ENCODE measurements around the gene TIGD4. TPM values are rescaled to one million over a fixed set of nuclear protein-coding genes. Genes with fewer than 3 reads are reported as not detected.
"Not testable (repeated sequence)": the region's sequence is repeated elsewhere in the genome, so short reads cannot be mapped to it uniquely, and the experiment has no call there.

TIGD4 gene
- total RNA-seq, 4 donors from 2014 or later, result 0.10 to 0.36 (median 0.27) TPM; not detected in 1

- no peak for DNase-seq (ENCODE audit: low spot score in 2 of 2)
- H3K4me3 ChIP-seq (ENCODE audit: low read depth, poor library complexity, severe bottlenecking), result no peak overlapping the region
- no peak for TF ChIP-seq CTCF (IDR thresholded peaks at IDR 0.05)
- no peak for TF ChIP-seq POLR2A (IDR thresholded peaks at IDR 0.05)
- intact Hi-C loops (cut with DNase I; ENCODE audit: low total_unique reads), result no loop called here
- WGBS, 2 donors, result 66 to 76% methylated on average over 3 of the region's 3 CpGs
Observed at GRCh38 chr4:152771741-152772533, 7.6 kb downstream of the TIGD4 start.

- DNase-seq (ENCODE audit: low spot score in 2 of 2); intact Hi-C loops (cut with DNase I; ENCODE audit: low total_unique reads); H3K4me3 ChIP-seq (ENCODE audit: low read depth, poor library complexity, severe bottlenecking): not testable (repeated sequence)
- WGBS, 2 donors, result 93 to 97% methylated on average over 18 to 23 of the region's 54 CpGs
Observed at GRCh38 chr4:152765069-152765737, 14.3 kb downstream of the TIGD4 start.

- intact Hi-C loops (cut with DNase I; ENCODE audit: low total_unique reads), result no loop called here
- H3K4me3 ChIP-seq (ENCODE audit: low read depth, poor library complexity, severe bottlenecking), result no peak overlapping the region
- TF ChIP-seq CTCF (IDR thresholded peaks at IDR 0.05), result no peak
- TF ChIP-seq POLR2A (IDR thresholded peaks at IDR 0.05), result no peak
- DNase-seq (ENCODE audit: low spot score in 2 of 2), result no peak
- WGBS, 2 donors, result 95% methylated on average over 1 of the region's 1 CpG
Observed at GRCh38 chr4:152763796-152764195, 15.7 kb downstream of the TIGD4 start.

- 91 to 97% methylated on average over 9 of the region's 9 CpGs for WGBS, 2 donors
- TF ChIP-seq POLR2A (IDR thresholded peaks at IDR 0.05), result no peak
- no peak for TF ChIP-seq CTCF (IDR thresholded peaks at IDR 0.05)
- intact Hi-C loops (cut with DNase I; ENCODE audit: low total_unique reads), result no loop called here
- no peak for DNase-seq (ENCODE audit: low spot score in 2 of 2)
- H3K4me3 ChIP-seq (ENCODE audit: low read depth, poor library complexity, severe bottlenecking), result no peak overlapping the region
Observed at GRCh38 chr4:152748619-152749018, 30.9 kb downstream of the TIGD4 start.

- DNase-seq (ENCODE audit: low spot score in 2 of 2), result no peak
- TF ChIP-seq POLR2A (IDR thresholded peaks at IDR 0.05), result no peak
- TF ChIP-seq CTCF (IDR thresholded peaks at IDR 0.05), result no peak
- H3K4me3 ChIP-seq (ENCODE audit: low read depth, poor library complexity, severe bottlenecking), result no peak overlapping the region
- intact Hi-C loops (cut with DNase I; ENCODE audit: low total_unique reads), result no loop called here
- 43 to 44% methylated on average over 2 of the region's 2 CpGs for WGBS, 2 donors
Observed at GRCh38 chr4:152747444-152747843, 32.1 kb downstream of the TIGD4 start.

GRCh38 chr4:152738827-152739226 is 40.7 kb downstream of the TIGD4 start:
- no peak for DNase-seq (ENCODE audit: low spot score in 2 of 2)
- no peak overlapping the region for H3K4me3 ChIP-seq (ENCODE audit: low read depth, poor library complexity, severe bottlenecking)
- intact Hi-C loops (cut with DNase I; ENCODE audit: low total_unique reads), result loop anchor here (10.0 kb wide), 1 partner anchor 234 kb away; no protein-coding TSS in a partner anchor
- WGBS, 2 donors, result 53 to 60% methylated on average over 3 of the region's 3 CpGs
- TF ChIP-seq CTCF (IDR thresholded peaks at IDR 0.05) (no peak), POLR2A (IDR thresholded peaks at IDR 0.05) (no peak)

Data from lower leg skin (tissue), 4 donors.